SK-N-SH treated with all-trans-retinoic acid at 6 μM for 48 hours (cell line): Measurements from ENCODE around the gene RETREG1.
"Not testable (repeated sequence)": the region's sequence is repeated elsewhere in the genome, so short reads cannot be mapped to it uniquely, and the experiment has no call there.

Experiments used
- ATAC-seq: fragments of 200-7000 bp; cut with Tn5 transposase; 3 replicates; pipeline ENCODE4 v1.9.1; 2020; ENCODE audit warnings: mild to moderate bottlenecking, moderate library complexity
- CSDC2 ChIP-seq: fragments of 250-450 bp; sonication (Bioruptor Pico); IDR thresholded peaks from 2 replicates; pipeline ENCODE4 v1.5.0; 2020; ENCODE audit warnings: mild to moderate bottlenecking, moderate library complexity
- ESRRG ChIP-seq: fragments of 250-450 bp; sonication (Bioruptor Pico); IDR thresholded peaks from 2 replicates; pipeline ENCODE4 v1.6.1; 2021; ENCODE audit warnings: mild to moderate bottlenecking
- GLIS3 ChIP-seq: fragments of 250-450 bp; sonication (Bioruptor Pico); IDR thresholded peaks from 2 replicates; pipeline ENCODE4 v1.5.0; 2020; ENCODE audit warnings: mild to moderate bottlenecking, moderate library complexity
- ISL1 ChIP-seq: fragments of 250-450 bp; sonication (Bioruptor Pico); IDR thresholded peaks from 2 replicates; pipeline ENCODE4 v2.1.2; 2022; ENCODE audit warnings: mild to moderate bottlenecking, moderate library complexity
- OSR1 ChIP-seq: fragments of 250-450 bp; sonication (Bioruptor Pico); IDR thresholded peaks from 2 replicates; pipeline ENCODE4 v1.8.0; 2022; ENCODE audit warnings: moderate library complexity, mild to moderate bottlenecking, inconsistent platforms
- PPARA ChIP-seq: fragments of 250-450 bp; sonication (Bioruptor Pico); IDR thresholded peaks from 2 replicates; pipeline ENCODE4 v1.5.0; 2020; ENCODE audit warnings: mild to moderate bottlenecking, borderline replicate concordance
- RARB ChIP-seq: fragments of 250-450 bp; sonication (Bioruptor Pico); IDR thresholded peaks from 2 replicates; pipeline ENCODE4 v1.8.0; 2021; ENCODE audit warnings: mild to moderate bottlenecking, moderate library complexity
- SNAI2 ChIP-seq: fragments of 250-450 bp; sonication (Bioruptor Pico); IDR thresholded peaks from 2 replicates; pipeline ENCODE4 v1.5.0; 2020; ENCODE audit warnings: mild to moderate bottlenecking, moderate library complexity
- TCF4 ChIP-seq: fragments of 250-450 bp; sonication (Bioruptor Pico); IDR thresholded peaks from 2 replicates; pipeline ENCODE4 v1.8.0; 2021; ENCODE audit warnings: mild to moderate bottlenecking, moderate library complexity, borderline replicate concordance
- TOX ChIP-seq: fragments of 250-450 bp; sonication (Bioruptor Pico); IDR thresholded peaks from 2 replicates; pipeline ENCODE4 v1.8.0; 2021; ENCODE audit warnings: mild to moderate bottlenecking, moderate library complexity, borderline replicate concordance
- ZC3H10 ChIP-seq: fragments of 250-450 bp; sonication (Bioruptor Pico); IDR thresholded peaks from 2 replicates; pipeline ENCODE4 v1.5.1; 2021; ENCODE audit warnings: mild to moderate bottlenecking, moderate library complexity
- ZFP3 ChIP-seq: fragments of 250-450 bp; sonication (Bioruptor Pico); IDR thresholded peaks from 2 replicates; pipeline ENCODE4 v1.5.0; 2020; ENCODE audit warnings: mild to moderate bottlenecking, moderate library complexity
- ZFP30 ChIP-seq: fragments of 450-650 bp; formaldehyde crosslinking; IDR thresholded peaks from 2 replicates; pipeline ENCODE4 v1.5.0; 2022; ENCODE audit warnings: mild to moderate bottlenecking, moderate library complexity
- ZNF565 ChIP-seq: fragments of 450-650 bp; formaldehyde crosslinking; conservative IDR thresholded peaks from 2 replicates; pipeline ENCODE4 v1.5.0; 2020; ENCODE audit warnings: low read depth, mild to moderate bottlenecking, moderate library complexity
- ZNF70 ChIP-seq: fragments of 450-650 bp; formaldehyde crosslinking; IDR thresholded peaks from 2 replicates; pipeline ENCODE4 v1.5.0; 2020; ENCODE audit warnings: mild to moderate bottlenecking, moderate library complexity
- ZNF8 ChIP-seq: fragments of 450-650 bp; formaldehyde crosslinking; IDR thresholded peaks from 2 replicates; pipeline ENCODE4 v1.5.0; 2020; ENCODE audit warnings: mild to moderate bottlenecking, moderate library complexity
- TF ChIP-seq, protein P1 (sequence below): fragments of 250-450 bp; sonication (Bioruptor Pico); IDR thresholded peaks from 2 replicates; pipeline ENCODE4 v1.5.1; 2020; ENCODE audit warnings: low read depth, mild to moderate bottlenecking, moderate library complexity
- TF ChIP-seq, protein P2 (sequence below): fragments of 250-450 bp; sonication (Bioruptor Pico); IDR thresholded peaks from 2 replicates; pipeline ENCODE4 v1.5.0; 2020; ENCODE audit warnings: mild to moderate bottlenecking, moderate library complexity
- TF ChIP-seq, protein P3 (sequence below): fragments of 250-450 bp; sonication (Bioruptor Pico); IDR thresholded peaks from 2 replicates; pipeline ENCODE4 v1.8.0; 2020; ENCODE audit warnings: mild to moderate bottlenecking, moderate library complexity, borderline replicate concordance
- TF ChIP-seq, protein P4 (sequence below): fragments of 250-450 bp; sonication (Bioruptor Pico); IDR thresholded peaks from 2 replicates; pipeline ENCODE4 v1.5.1; 2021; ENCODE audit warnings: mild to moderate bottlenecking, moderate library complexity
- TF ChIP-seq, protein P5 (sequence below): fragments of 250-450 bp; sonication (Bioruptor Pico); IDR thresholded peaks from 2 replicates; pipeline ENCODE4 v1.8.0; 2021; ENCODE audit warnings: low read depth, mild to moderate bottlenecking, moderate library complexity, borderline replicate concordance

RETREG1 gene

DNA sequence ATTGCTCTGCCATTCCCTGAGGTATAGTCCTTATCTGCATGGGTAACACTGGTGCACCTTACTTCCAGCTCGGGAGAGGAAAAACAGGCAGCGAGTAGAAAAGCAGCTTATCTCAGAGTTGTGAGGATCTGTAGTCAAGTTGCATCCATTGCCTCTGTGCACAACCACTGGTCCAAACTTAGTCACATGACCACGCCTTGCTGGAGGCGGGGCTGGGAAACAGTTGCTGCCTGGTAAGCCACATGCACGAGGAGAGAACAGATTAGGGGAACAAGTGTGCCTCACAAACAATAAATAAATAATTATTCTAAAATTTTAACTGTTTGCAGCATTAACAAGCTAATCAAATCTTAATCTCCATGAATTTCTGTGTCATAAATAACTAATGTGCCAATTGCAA, 169.8 kb downstream of the RETREG1 start:
- no peak for TF ChIP-seq TOX (CRISPR knock-in tag)
- no peak for TF ChIP-seq PPARA
- no peak for TF ChIP-seq OSR1 (CRISPR knock-in tag)
- TF ChIP-seq, protein P1, sequence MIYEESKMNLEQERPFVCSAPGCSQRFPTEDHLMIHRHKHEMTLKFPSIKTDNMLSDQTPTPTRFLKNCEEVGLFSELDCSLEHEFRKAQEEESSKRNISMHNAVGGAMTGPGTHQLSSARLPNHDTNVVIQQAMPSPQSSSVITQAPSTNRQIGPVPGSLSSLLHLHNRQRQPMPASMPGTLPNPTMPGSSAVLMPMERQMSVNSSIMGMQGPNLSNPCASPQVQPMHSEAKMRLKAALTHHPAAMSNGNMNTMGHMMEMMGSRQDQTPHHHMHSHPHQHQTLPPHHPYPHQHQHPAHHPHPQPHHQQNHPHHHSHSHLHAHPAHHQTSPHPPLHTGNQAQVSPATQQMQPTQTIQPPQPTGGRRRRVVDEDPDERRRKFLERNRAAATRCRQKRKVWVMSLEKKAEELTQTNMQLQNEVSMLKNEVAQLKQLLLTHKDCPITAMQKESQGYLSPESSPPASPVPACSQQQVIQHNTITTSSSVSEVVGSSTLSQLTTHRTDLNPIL (CRISPR knock-in tag): no peak
- TF ChIP-seq ZNF565: no peak
- TF ChIP-seq ZNF8: no peak
- TF ChIP-seq ISL1: no peak
- TF ChIP-seq ESRRG (CRISPR knock-in tag): no peak
- TF ChIP-seq ZFP3 (CRISPR knock-in tag): no peak
- TF ChIP-seq CSDC2 (CRISPR knock-in tag): no peak
- TF ChIP-seq, protein P2, sequence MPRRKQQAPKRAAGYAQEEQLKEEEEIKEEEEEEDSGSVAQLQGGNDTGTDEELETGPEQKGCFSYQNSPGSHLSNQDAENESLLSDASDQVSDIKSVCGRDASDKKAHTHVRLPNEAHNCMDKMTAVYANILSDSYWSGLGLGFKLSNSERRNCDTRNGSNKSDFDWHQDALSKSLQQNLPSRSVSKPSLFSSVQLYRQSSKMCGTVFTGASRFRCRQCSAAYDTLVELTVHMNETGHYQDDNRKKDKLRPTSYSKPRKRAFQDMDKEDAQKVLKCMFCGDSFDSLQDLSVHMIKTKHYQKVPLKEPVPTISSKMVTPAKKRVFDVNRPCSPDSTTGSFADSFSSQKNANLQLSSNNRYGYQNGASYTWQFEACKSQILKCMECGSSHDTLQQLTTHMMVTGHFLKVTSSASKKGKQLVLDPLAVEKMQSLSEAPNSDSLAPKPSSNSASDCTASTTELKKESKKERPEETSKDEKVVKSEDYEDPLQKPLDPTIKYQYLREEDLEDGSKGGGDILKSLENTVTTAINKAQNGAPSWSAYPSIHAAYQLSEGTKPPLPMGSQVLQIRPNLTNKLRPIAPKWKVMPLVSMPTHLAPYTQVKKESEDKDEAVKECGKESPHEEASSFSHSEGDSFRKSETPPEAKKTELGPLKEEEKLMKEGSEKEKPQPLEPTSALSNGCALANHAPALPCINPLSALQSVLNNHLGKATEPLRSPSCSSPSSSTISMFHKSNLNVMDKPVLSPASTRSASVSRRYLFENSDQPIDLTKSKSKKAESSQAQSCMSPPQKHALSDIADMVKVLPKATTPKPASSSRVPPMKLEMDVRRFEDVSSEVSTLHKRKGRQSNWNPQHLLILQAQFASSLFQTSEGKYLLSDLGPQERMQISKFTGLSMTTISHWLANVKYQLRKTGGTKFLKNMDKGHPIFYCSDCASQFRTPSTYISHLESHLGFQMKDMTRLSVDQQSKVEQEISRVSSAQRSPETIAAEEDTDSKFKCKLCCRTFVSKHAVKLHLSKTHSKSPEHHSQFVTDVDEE: no peak
- TF ChIP-seq ZFP30 (CRISPR knock-in tag): no peak
- TF ChIP-seq, protein P3, sequence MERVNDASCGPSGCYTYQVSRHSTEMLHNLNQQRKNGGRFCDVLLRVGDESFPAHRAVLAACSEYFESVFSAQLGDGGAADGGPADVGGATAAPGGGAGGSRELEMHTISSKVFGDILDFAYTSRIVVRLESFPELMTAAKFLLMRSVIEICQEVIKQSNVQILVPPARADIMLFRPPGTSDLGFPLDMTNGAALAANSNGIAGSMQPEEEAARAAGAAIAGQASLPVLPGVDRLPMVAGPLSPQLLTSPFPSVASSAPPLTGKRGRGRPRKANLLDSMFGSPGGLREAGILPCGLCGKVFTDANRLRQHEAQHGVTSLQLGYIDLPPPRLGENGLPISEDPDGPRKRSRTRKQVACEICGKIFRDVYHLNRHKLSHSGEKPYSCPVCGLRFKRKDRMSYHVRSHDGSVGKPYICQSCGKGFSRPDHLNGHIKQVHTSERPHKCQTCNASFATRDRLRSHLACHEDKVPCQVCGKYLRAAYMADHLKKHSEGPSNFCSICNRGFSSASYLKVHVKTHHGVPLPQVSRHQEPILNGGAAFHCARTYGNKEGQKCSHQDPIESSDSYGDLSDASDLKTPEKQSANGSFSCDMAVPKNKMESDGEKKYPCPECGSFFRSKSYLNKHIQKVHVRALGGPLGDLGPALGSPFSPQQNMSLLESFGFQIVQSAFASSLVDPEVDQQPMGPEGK (CRISPR knock-in tag): no peak
- TF ChIP-seq TCF4 (CRISPR knock-in tag): no peak
- TF ChIP-seq SNAI2: no peak
- no peak for TF ChIP-seq ZNF70 (CRISPR knock-in tag)
- ATAC-seq: peak; percentile 40; the same call in 1 of the 3 replicates

DNA sequence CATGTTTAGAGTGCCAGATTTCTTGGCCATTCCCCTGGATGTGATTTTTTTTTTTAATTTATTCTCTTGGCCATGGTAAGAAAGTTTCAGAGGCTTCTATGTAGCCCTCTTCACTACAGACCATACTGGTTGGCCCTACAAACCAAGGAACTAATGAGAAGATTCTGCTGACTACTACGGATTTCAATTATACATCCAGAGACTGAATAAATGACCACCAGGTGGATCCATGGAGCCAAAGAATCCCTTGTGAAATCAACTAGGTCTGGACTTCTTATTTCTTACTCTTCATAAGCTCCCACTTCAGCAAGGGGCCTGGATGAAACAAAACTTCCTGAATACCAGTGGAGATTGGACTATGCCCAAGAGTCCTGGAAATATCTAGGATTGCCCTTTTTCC, 178.8 kb downstream of the RETREG1 start:
- ATAC-seq: no peak
- TF ChIP-seq ZNF565 (no peak), RARB (CRISPR knock-in tag) (no peak), ISL1 (no peak), CSDC2 (CRISPR knock-in tag) (no peak), TOX (CRISPR knock-in tag) (no peak)
- TF ChIP-seq, all 23 proteins: peak for 0

DNA sequence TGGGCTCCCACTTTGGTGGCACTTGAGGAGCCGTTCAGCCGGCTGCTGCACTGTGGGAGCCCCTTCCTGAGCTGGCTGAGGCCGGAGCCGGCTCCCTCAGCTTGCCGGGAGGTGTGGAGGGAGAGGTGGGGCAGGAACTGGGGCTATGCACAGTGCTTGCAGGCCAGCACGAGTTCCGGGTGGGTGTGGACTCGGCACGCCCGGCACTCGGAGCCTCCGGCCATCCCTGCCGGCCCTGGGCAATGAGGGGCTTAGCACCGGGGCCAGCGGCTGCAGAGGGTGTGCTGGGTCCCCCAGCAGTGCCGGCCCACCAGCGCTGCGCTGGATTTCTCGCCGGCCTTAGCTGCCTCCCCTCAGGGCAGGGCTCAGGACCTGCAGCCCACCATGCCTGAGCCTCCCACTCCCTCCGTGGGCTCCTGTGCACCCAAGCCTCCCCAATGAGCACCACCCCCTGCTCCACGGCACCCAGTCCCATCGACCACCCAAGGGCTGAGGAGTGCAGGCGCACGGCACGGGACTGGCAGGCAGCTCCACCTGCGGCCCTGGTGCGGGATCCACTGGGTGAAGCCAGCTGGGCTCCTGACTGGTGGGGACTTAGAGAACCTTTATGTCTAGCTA, 180.6 kb downstream of the RETREG1 start:
- ATAC-seq: not testable (repeated sequence)

DNA sequence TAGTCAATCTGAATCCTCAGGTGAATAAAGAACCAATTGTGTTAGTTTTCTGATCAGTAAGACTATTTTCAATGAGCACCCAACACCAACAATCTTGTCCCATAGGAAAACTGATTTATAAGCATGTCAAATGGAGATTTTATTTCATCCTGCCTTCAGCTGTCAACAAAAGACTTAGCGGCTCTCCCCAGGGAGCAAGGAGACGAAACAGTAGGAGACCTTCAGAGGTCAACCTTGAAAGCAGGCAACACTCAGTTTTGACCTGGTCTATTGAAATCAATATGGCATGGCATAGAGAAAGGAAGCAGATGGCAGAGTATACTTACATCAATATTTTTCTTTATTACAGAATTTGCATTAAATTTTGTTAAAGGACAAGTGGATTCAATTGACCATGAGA, 185.3 kb downstream of the RETREG1 start:
- ATAC-seq: no peak
- TF ChIP-seq, protein P4, sequence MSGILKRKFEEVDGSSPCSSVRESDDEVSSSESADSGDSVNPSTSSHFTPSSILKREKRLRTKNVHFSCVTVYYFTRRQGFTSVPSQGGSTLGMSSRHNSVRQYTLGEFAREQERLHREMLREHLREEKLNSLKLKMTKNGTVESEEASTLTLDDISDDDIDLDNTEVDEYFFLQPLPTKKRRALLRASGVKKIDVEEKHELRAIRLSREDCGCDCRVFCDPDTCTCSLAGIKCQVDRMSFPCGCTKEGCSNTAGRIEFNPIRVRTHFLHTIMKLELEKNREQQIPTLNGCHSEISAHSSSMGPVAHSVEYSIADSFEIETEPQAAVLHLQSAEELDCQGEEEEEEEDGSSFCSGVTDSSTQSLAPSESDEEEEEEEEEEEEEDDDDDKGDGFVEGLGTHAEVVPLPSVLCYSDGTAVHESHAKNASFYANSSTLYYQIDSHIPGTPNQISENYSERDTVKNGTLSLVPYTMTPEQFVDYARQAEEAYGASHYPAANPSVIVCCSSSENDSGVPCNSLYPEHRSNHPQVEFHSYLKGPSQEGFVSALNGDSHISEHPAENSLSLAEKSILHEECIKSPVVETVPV (CRISPR knock-in tag): no peak
- TF ChIP-seq ISL1 (no peak), ZFP30 (CRISPR knock-in tag) (no peak), ZC3H10 (no peak), PPARA (no peak), ESRRG (CRISPR knock-in tag) (no peak), GLIS3 (CRISPR knock-in tag) (no peak)
- TF ChIP-seq, protein P2: no peak
- TF ChIP-seq, protein P3 (CRISPR knock-in tag): no peak
- TF ChIP-seq, protein P1 (CRISPR knock-in tag): no peak
- TF ChIP-seq, protein P5, sequence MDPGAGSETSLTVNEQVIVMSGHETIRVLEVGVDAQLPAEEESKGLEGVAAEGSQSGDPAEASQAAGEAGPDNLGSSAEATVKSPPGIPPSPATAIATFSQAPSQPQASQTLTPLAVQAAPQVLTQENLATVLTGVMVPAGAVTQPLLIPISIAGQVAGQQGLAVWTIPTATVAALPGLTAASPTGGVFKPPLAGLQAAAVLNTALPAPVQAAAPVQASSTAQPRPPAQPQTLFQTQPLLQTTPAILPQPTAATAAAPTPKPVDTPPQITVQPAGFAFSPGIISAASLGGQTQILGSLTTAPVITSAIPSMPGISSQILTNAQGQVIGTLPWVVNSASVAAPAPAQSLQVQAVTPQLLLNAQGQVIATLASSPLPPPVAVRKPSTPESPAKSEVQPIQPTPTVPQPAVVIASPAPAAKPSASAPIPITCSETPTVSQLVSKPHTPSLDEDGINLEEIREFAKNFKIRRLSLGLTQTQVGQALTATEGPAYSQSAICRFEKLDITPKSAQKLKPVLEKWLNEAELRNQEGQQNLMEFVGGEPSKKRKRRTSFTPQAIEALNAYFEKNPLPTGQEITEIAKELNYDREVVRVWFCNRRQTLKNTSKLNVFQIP (CRISPR knock-in tag): no peak
